Mucosa of descending colon (tissue), 3 donors: ENCODE measurements around the gene CFAP73. TPM values are rescaled to one million over a fixed set of nuclear protein-coding genes. Genes with fewer than 3 reads are reported as not detected.
"Not testable (repeated sequence)": the region's sequence is repeated elsewhere in the genome, so short reads cannot be mapped to it uniquely, and the experiment has no call there.

Source experiments
- ATAC-seq: fragments of 200-7000 bp; cut with Tn5 transposase; one replicate; pipeline ENCODE4 v1.9.1; 2020; ENCODE audit warnings: mild to moderate bottlenecking, moderate library complexity
- DNase-seq, 3 donors: peaks; one replicate each; pipeline ENCODE4 v3.0.0-alpha.2; 2020
- H3K36me3 ChIP-seq: fragments of 200-600 bp; one replicate; pipeline ENCODE4 v1.8.0; 2021; ENCODE audit warnings: low read depth, mild to moderate bottlenecking
- H3K4me1 ChIP-seq: fragments of 200-600 bp; one replicate; pipeline ENCODE4 v1.8.0; 2021; ENCODE audit warnings: low read depth, mild to moderate bottlenecking
- H3K4me3 ChIP-seq: fragments of 200-600 bp; one replicate; pipeline ENCODE4 v1.8.0; 2021; ENCODE audit warnings: mild to moderate bottlenecking
- H3K9me3 ChIP-seq: fragments of 200-600 bp; one replicate; pipeline ENCODE4 v1.8.0; 2021; ENCODE audit warnings: mild to moderate bottlenecking
- CTCF ChIP-seq: fragments of 200-600 bp; IDR thresholded peaks from one replicate; pipeline ENCODE4 v1.8.0; 2022; ENCODE audit warnings: antibody characterized with exemption, mild to moderate bottlenecking
- intact Hi-C, 2 donors: fragments of 100-400 bp; cut with DNase I in 1 of 2; cut with micrococcal nuclease in 1 of 2; formaldehyde crosslinking; loops; one replicate each; pipeline versions ENCODE4 v1.11.0 to v1.11.1; 2022; cut with DNase I, micrococcal nuclease
- microRNA-seq: library from miRNA; unstranded; fragments of <30 nt; microRNA quantifications from one replicate; pipeline ENCODE4, GENCODE V29; 2019
- total RNA-seq, 3 donors: library from RNA; stranded (reverse); fragmentation: NEBNext Ultra II Directional in 2 of 3; extraction: Animal tissue kit (Norgen Biotek cat#: 25700) in 2 of 3; gene quantifications; one replicate each; pipeline versions ENCODE4 v1.2.1 to v1.2.4, GENCODE V29; 2021 to 2023
- donor health status: DM: no; HTN: no; CAD: no; lungs with moderate emphysema.
- donor health status: DM: no; HTN: no; CAD: no.
- donor health status: DM: no; HTN: yes; CAD: no.

Gene CFAP73
- total RNA-seq, 3 donors from 2014 or later = 0.34 TPM; not detected in 2

- intact Hi-C loops = no loop called here
- Histone ChIP-seq H3K4me3 (no peak overlapping the region), H3K4me1 (peaks cover 10% of the 10 kb centered on the region), H3K36me3 (no peaks in the 10 kb centered on the region), H3K9me3 (no peaks in the 10 kb centered on the region)
- DNase-seq = peak in 1 of 3 donors; percentile 12
- no peak for TF ChIP-seq CTCF
- peak; percentile 7 for ATAC-seq
Measured at GRCh38 chr12:113204804-113205203, 55.3 kb downstream of the CFAP73 start.

DNA sequence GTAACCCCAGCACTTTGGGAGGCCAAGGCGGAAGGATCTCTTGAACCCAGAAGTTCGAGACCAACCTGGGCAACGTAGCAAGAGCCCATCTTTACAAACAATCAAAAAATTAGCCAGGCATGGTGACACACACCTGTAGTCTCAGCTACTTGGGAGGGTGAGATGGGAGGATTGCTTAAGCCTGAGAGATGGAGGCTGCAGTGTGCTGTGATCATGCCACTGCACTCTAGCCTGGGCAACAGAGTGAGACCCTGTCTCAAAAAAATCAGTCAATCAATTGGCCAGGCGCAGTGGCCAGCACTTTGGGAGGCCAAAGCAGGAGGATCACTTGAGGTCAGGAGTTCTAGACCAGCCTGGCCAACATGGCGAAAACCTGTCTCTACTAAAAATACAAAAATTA is 57.3 kb downstream of the CFAP73 start:
- H3K36me3 ChIP-seq, ATAC-seq, intact Hi-C loops, H3K9me3 ChIP-seq, H3K4me3 ChIP-seq: not testable (repeated sequence)
- DNase-seq = peak in 1 of 3 donors; percentile 8
- peaks cover 10% of the 10 kb centered on the region for H3K4me1 ChIP-seq

DNA sequence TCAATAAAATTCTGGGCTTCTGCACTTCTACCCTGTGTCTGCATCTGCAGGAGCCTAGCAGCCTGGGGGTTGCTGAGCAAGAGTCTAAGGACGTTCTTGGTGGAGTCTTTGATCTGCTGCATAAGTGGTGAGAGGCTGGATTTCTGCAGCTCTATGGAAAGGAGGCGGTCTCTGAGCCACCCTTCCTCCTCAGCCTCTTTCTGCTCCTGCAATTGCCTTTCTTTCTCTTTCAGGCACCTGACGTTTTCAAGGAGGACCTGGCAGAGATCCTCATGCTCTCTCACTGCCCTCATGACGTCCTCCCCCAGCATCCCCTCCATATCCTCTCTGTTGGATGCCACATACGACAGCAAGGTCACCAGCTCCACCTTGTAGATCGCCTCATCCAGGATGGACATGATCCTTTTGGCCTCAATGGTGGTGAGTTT is 58.1 kb downstream of the CFAP73 start:
- intact Hi-C loops = no loop called here

DNA sequence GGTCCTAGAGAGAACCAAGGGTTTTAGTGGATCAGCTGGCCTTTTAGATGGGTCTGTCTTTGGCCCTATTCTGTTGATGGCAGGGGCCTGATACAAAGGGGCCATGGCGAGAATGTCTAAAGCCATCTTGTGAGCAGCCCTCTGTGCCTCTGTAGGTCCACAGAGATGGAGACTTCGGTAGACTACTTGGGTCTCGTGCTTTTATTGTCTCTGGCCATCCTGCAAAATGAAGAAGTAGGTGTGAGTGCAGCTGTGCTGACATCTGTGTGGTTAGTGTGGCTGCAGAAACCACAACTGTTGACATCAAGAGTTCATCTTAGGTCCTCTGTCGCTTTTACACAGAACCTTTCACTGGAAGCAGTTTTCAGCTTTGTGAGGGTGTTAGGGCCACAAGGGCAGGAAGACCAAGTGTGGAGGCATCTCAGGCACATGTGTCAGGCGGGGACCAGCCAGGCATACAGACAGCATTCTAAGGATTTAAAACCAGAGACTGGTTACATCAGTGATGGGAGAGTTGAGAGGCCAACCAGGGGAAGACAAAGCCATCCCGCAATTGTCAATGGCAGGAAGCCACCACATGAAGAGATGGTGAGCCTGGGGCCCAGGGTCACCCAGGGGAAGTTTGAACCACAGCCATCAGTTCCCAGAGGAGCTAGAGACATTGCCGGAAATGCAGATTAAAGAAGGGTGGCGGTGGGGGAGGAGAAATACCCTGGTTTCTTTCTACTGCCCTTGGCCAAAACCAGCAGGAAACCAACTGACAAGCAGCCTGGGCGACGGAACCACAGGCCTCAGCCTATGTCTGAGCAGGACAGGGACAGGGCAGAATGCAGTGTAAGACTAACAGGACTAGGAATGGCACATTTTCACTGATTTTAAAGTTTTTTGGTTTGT is 58.8 kb downstream of the CFAP73 start:
- TF ChIP-seq CTCF = no peak
- H3K4me1 ChIP-seq = peaks cover 10% of the 10 kb centered on the region
- H3K36me3 ChIP-seq = no peaks in the 10 kb centered on the region
- no peaks in the 10 kb centered on the region for H3K9me3 ChIP-seq
- no peak overlapping the region for H3K4me3 ChIP-seq
- intact Hi-C loops = no loop called here
- ATAC-seq (peak; percentile 82), DNase-seq (peak; percentile 43 to 72 (median 64))

More for the DNA sequence above, 58.1 kb downstream of the CFAP73 start:
- ATAC-seq (peak; percentile 26), DNase-seq (peak in 1 of 3 donors; percentile 24)
- Histone ChIP-seq H3K4me1 (peaks cover 10% of the 10 kb centered on the region), H3K4me3 (no peak overlapping the region), H3K36me3 (no peaks in the 10 kb centered on the region), H3K9me3 (no peaks in the 10 kb centered on the region)
- TF ChIP-seq CTCF = no peak

Small RNA genes lying within 50 kb of the gene (microRNA-seq; reads per million reads assigned to microRNA genes)
- gene MIR7106 = not detected

Other genes with a start within 250 kb of the CFAP73 start
- gene OAS1, start 242.8 kb upstream of the CFAP73 start, total RNA-seq = 100 to 1,000 TPM in 2 of 3 donors, 10 to 100 TPM in 1; 67.9 to 162 (median 103) TPM
- gene OAS3, start 211.2 kb upstream of the CFAP73 start, total RNA-seq = 10 to 100 TPM; 14.8 to 27.4 (median 22.3) TPM
- gene OAS2, start 171.2 kb upstream of the CFAP73 start, total RNA-seq = 1 to 10 TPM; 4.6 to 7.0 (median 5.5) TPM
- gene DTX1, start 93.0 kb upstream of the CFAP73 start, total RNA-seq = 1 to 10 TPM in 2 of 3 donors, under 1 TPM in 1; 0.67 to 5.9 (median 1.6) TPM
- gene RASAL1, start 14.0 kb upstream of the CFAP73 start, total RNA-seq = 1 to 10 TPM; 3.3 to 7.9 (median 6.5) TPM
- gene DDX54, start 35.8 kb downstream of the CFAP73 start, total RNA-seq = 10 to 100 TPM; 46.4 to 60.6 (median 53.2) TPM
- gene RITA1, start 36.0 kb downstream of the CFAP73 start, total RNA-seq = 10 to 100 TPM; 13.0 to 17.0 (median 14.9) TPM
- 100 to 1,000 TPM in 1 of 3 donors, 10 to 100 TPM in 2; 89.9 to 133 (median 91.3) TPM for gene TPCN1, start 71.7 kb downstream of the CFAP73 start, total RNA-seq
- 10 to 100 TPM; 40.8 to 65.3 (median 47.2) TPM for gene SLC8B1, start 185.4 kb downstream of the CFAP73 start, total RNA-seq
- 10 to 100 TPM; 14.3 to 27.8 (median 25.9) TPM for gene PLBD2, start 208.9 kb downstream of the CFAP73 start, total RNA-seq